Activated naive CD4-positive, alpha-beta T cell (primary cell): ENCODE results near the gene BCL2L15.
"Not testable (repeated sequence)": the region's sequence is repeated elsewhere in the genome, so short reads cannot be mapped to it uniquely, and the experiment has no call there.

ENCODE experiments used
- DNase-seq, 4 experiments: peaks; one replicate each; lab custom pipeline; 2025; lab: John Stamatoyannopoulos, UW

BCL2L15 gene

DNA sequence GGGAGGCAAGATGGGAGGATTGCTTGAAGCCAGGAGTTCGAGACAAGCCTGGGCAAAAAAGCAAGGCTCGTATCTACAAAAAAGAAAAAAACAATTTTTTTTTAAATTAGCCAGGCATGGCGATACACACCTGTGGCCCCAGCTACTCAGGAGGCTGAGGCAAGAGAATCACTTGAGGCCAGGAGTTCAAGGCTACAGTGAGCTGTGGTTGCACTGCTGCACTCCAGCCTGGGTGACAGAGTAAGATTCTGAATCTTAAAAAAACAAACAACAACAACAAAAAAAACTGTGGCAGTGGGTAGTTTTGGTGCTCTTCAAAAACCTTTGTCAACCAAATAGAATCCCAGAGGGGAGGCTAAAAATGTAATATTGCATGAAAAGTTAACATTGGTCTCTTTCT is 16.6 kb downstream of the BCL2L15 start:
- no peak for DNase-seq

- no peak for DNase-seq
Measured at GRCh38 chr1:113868387-113869083, 18.8 kb downstream of the BCL2L15 start.

DNA sequence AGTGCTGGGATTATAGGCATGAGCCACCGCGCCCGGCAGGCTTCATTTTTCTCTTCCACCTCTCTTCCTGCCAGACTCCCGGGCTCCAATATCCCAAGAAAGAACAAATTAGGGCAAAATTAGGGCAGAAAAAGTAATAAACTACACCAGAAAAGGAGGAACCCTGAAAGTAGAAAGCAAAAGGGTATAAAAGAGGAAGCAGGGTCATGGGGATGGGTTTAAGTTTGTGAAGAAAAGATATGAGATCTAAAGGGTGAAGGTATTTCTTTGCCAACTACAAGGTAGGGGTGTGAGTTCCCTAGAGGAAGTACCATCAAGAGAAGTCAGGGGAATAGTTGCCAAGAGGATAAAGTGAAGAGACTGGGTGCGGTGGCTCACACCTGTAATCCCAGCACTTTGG is 25.7 kb downstream of the BCL2L15 start:
- no peak for DNase-seq

DNA sequence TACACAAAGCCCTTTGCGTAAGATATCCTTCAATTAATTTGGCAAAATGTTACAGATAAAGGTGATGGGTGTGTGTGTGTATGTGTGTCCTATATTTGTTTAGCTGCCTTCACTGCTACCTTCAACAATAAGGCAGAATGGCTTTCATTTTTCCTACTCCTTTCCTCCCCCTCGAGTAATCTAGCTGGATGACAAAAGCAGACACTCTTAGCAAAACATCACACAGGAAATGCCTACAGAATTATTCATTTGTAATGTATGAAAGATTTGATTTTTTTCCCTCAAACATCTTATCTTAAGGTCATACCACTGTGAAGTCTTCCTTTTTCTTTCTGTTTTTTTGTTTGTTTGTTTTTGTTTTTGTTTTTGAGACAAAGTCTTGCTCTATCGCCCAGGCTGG is 26.5 kb downstream of the BCL2L15 start:
- DNase-seq = no peak

- no peak for DNase-seq
Measured at GRCh38 chr1:113859478-113860175, 27.8 kb downstream of the BCL2L15 start.

GRCh38 chr1:113858982-113859381 is 28.4 kb downstream of the BCL2L15 start:
- DNase-seq = no peak

DNA sequence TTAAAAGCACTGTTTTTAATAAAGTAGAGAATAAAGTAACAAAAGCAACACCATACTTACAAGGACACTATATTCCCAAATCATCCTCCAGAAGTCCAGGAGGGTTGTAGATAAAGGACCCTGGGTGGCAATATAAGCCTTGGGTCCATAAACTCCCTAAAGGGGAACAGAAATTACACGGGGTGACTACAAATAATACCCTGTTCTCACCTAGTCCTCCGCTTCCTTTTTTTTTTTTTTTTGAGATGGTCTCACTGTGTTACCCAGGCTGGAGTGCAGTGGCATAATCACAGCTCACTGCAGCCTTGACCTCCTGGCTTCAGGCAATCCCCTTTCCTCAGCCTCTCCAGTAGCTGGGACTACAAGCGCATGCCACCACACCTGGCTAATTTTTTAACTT is 29.0 kb downstream of the BCL2L15 start:
- no peak for DNase-seq

DNA sequence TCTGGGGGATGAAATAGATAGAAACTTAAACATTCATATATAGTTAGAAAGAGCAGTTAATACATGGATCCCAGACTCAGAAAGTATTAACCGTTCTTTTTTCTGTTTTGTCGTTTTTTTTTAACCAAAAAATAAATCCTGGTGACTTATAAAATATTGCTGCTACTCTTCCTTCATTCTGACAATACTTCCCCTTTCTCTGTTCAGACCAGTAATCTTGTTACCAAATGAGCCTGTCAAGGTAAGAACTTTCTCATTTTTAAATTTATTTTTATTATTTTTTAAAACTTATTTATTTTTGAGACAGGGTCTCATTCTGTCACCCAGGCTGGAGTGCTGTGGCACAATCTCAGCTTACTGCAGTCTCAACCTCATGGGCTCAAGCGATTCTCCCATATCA is 29.6 kb downstream of the BCL2L15 start:
- no peak for DNase-seq

DNA sequence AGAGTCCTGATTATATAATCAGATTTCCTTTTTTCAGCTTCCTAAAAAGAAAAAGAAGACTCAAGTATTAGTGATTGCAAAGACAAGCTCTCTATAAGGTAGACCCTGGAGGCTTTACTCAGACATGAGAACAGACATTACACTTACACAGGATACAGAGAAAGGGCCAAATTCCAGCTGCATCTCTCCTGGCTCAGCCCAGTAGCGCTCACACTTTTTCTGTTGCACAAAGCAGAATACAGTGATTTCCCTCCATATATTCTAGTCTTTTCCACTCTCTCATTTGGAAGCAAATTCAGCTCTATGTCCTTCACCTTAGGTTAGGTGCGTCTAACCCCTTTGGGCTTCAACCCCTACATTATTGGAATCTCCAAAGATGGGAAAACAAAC is 31.0 kb downstream of the BCL2L15 start:
- no peak for DNase-seq

GRCh38 chr1:113855630-113856400 is 31.6 kb downstream of the BCL2L15 start:
- no peak for DNase-seq

- DNase-seq = no peak
Measured at GRCh38 chr1:113854234-113854633, 33.1 kb downstream of the BCL2L15 start.

- not testable (repeated sequence) for DNase-seq
Measured at GRCh38 chr1:113852694-113853093, 34.7 kb downstream of the BCL2L15 start.

DNA sequence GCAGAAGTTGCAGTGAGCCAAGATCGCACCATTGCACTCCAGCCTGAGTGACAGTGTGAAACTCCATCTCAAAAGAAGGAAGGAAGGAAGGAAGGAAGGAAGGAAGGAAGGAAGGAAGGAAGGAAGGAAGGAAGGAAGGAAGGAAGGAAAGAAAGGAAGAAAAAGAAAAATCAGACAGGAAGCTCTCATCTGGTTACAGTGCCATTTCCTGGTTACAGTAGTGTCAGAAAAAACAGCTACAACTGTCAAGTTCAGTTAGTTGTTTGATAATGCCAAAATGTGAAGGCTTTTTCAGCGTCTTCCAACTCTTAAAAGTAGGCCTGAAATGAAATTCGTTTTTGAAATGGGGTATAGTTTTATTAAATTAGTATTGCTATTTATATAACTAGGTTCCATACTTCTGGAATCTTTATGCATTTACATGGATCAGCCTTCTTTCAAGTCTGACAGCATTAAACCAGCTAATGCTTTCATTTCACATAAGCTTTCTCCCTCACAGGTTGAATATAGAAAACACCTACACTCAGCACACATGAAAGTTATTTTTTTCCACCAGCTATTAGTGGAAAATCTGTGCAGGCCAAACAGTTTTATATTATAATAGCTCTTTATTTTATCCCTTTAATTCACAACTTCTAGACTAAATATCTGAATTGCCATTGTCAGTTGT is 37.1 kb downstream of the BCL2L15 start:
- no peak for DNase-seq

DNA sequence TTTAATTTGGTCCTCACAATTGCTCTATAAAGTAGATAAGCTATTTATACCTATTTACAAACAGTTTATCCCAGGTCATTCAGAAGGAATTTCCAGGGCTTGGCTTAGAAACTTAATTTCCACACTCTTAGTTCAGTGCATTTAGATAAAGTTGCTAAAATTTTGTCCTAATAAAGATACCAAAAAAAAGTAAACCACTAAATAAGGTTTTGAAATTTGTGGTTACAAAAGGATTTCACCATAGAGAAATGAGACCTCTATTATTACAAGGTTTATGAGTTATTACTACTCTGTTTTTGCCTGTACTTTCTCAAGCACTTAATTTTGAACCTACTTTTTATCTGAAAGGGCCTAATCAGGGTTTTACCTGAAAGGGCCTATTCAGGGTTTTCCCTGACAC is 38.3 kb downstream of the BCL2L15 start:
- DNase-seq = no peak

DNA sequence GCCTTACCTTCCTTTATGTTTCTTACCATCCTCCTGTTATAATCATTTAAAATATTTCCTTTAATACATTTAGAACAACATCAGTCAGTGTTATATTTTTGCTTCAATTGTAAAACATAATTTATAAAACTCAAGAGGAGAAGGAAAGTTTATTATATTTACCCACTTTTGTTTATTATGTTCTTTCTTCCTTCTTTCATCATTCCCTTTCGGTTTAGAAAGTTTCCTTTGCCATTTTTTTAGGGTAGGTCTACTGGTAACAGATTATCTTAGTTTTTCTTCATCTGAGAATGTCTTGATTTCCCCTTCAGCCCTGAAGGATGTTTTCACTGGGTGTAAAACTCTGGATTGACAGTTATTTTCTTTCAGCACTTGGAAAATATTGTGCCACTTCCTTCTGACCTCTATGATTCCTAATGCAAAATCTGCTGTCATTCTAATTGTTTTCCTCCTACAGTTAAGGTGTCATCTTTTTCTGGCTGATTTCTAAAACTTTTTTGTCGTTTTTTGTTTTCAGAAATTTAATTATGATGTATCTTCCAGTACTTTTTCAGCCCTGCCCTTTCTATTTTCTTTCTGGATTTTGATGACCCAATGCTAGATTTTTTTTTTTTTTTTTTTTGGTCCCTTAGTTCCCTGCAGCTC is 40.9 kb downstream of the BCL2L15 start:
- DNase-seq = no peak

DNA sequence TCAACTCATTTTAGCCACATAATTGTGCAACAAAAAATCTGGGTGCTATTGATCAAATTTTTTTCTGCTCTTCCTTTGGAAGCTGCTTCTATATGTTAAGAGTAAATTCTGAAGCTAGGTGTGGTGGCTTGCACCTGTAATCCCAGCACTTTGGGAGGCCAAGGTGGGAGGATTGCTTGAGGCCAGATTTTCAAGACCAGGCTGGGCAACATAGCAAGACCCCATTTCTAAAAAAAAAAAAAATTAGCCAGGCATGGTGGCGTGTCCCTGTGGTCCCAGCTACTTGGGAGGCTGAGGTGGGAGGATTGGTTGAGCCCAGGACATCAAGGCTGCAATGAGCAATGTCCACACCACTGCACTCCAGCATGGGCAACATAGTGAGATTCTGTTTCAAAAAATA is 50.8 kb downstream of the BCL2L15 start:
- no peak for DNase-seq

DNA sequence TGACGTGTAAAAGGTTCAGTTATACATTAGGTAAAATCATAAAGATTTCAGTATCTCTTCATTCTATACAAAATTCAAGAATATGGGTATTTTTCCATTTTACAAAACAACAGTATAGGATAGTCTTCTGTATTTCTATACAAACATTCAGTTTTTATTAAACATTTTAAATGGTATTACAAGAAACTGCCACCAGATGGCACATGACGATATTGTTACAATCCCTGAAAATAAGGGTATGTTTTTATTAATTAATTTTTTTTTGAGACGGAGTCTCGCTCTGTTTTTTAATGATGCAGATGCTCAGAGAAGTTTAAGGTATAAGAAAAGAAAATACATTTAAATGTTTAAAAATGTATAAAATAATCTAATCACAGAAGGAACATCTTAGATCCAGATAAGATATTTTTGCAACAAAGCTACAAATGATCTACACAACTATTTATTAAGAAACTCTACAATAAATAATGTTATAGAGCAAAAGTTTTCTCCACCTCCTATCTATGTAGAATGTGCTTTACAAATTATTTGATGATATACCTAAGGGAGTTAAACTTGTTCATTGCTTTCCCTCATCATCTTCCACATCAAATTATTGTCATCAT is 51.6 kb downstream of the BCL2L15 start:
- no peak for DNase-seq

- DNase-seq = no peak
Measured at GRCh38 chr1:113834716-113835115, 52.7 kb downstream of the BCL2L15 start.
